WI38 (cell line): ENCODE measurements around the gene RAB3B.
"Not testable (repeated sequence)": the region's sequence is repeated elsewhere in the genome, so short reads cannot be mapped to it uniquely, and the experiment has no call there.

ENCODE experiments used
- H3K4me3 ChIP-seq: 2 replicates; pipeline ENCODE4 v1.5.1; 2011; ENCODE audit warnings: low read depth, mild to moderate bottlenecking, control low read depth, low read length
- TF ChIP-seq, protein P1 (sequence below): IDR thresholded peaks from 2 replicates; pipeline ENCODE4 v1.5.1; 2012; ENCODE audit warnings: low read depth, mild to moderate bottlenecking, control low read depth, low read length

The RAB3B gene

GRCh38 chr1:51968632-51969031, 21.9 kb downstream of the RAB3B start:
- H3K4me3 ChIP-seq: no peak overlapping the region
- TF ChIP-seq, protein P1, sequence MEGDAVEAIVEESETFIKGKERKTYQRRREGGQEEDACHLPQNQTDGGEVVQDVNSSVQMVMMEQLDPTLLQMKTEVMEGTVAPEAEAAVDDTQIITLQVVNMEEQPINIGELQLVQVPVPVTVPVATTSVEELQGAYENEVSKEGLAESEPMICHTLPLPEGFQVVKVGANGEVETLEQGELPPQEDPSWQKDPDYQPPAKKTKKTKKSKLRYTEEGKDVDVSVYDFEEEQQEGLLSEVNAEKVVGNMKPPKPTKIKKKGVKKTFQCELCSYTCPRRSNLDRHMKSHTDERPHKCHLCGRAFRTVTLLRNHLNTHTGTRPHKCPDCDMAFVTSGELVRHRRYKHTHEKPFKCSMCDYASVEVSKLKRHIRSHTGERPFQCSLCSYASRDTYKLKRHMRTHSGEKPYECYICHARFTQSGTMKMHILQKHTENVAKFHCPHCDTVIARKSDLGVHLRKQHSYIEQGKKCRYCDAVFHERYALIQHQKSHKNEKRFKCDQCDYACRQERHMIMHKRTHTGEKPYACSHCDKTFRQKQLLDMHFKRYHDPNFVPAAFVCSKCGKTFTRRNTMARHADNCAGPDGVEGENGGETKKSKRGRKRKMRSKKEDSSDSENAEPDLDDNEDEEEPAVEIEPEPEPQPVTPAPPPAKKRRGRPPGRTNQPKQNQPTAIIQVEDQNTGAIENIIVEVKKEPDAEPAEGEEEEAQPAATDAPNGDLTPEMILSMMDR: no peak

GRCh38 chr1:51967213-51967791, 23.2 kb downstream of the RAB3B start:
- H3K4me3 ChIP-seq: not testable (repeated sequence)

- TF ChIP-seq, protein P1: no peak
- H3K4me3 ChIP-seq: no peak overlapping the region
Measured at GRCh38 chr1:51966559-51966958, 23.9 kb downstream of the RAB3B start.

DNA sequence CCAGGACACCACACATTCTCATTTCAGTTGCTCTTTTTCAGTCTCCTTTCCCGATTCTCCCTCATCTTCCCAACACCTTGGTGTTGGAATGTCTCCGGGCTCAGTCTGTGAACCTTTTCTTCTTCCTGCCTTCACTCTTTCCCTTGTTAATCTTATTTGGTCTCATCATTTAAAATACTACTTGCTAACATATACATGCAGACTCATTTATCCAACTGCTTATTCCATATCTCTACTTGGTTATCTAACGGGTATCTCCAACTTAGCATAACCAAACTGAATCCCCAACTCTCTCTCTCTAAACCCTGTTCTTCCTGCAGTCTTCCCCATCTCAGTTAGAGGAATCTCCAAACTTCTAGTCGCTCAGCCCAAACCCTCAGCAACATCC, 26.2 kb downstream of the RAB3B start:
- TF ChIP-seq, protein P1: no peak
- no peak overlapping the region for H3K4me3 ChIP-seq

DNA sequence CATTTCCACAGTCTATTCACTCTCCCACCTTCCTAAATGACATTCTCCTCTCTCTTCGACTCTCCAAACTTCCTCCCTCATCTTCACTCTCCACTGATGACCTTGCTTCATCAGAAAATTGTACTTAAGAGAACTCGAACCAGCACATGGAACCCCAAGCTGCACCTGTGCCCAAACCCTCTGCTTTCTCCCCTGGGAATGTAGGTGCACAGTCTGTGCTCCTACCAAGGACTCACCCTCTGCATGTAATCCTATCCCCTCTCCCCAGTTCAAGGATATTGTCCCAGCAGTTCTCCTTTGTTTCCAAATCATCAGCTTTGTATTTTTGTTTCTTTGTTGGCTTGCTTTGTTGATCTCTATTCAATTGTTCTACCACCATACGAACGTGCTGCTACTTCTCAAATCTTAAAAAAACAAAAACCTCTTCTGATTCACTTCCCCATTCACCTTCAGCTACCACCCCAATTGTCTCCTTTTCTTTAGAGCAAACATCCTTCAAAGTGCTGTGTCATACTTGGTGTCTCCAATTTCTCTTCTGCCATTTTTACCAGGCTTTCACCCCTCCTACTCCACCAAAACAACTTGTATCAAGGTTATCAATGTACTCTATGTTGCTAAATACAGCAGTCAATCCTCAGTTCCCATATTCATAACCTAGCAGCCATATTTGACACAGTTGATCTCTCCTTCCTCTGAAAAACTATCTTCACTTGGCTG, 26.8 kb downstream of the RAB3B start:
- TF ChIP-seq, protein P1: no peak
- no peak overlapping the region for H3K4me3 ChIP-seq

- no peak overlapping the region for H3K4me3 ChIP-seq
- TF ChIP-seq, protein P1: no peak
Measured at GRCh38 chr1:51962486-51963356, 27.8 kb downstream of the RAB3B start.

DNA sequence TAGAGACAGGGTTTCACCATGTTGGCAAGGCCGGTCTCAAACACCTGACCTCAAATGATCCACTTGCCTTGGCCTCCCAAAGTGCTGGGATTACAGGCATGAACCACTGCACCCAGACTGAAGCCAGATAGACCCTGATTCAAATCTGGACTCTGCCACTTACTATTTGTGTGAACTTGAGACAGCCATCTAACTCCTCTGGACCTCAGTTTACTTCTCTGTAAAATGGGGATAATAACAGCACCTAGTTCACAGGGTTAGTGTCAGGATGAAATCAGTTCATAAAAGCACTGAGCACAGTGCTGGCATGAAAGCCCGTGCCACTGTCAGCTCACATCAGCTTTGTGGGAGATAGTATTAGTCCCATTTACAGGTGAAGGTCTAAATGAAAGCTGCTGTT, 28.5 kb downstream of the RAB3B start:
- TF ChIP-seq, protein P1: no peak
- no peak overlapping the region for H3K4me3 ChIP-seq
